IPS DF 6.9 (cell line): ENCODE measurements around the gene SPP2.

Experiments used
- DNase-seq: peaks from one replicate; pipeline ENCODE4 v3.0.0-alpha.2; 2013; ENCODE audit warnings: low read depth, low spot score
- H3K27ac ChIP-seq: one replicate; pipeline ENCODE4 v1.5.1; 2013; ENCODE audit warnings: low read length, control low read depth
- H3K27me3 ChIP-seq: 2 replicates; pipeline ENCODE4 v1.6.1; 2013; ENCODE audit warnings: mild to moderate bottlenecking, low read length; ENCODE audit not compliant: control insufficient read depth, insufficient read depth
- H3K36me3 ChIP-seq: 2 replicates; pipeline ENCODE4 v1.6.1; 2013; ENCODE audit warnings: low read length; ENCODE audit not compliant: control insufficient read depth, insufficient read depth
- H3K4me1 ChIP-seq: 2 replicates; pipeline ENCODE4 v1.6.1; 2013; ENCODE audit warnings: low read length; ENCODE audit not compliant: control insufficient read depth, insufficient read depth
- H3K4me3 ChIP-seq: 2 replicates; pipeline ENCODE4 v1.5.1; 2013; ENCODE audit warnings: mild to moderate bottlenecking, low read length
- H3K9me3 ChIP-seq: 2 replicates; pipeline ENCODE4 v1.6.1; 2013; ENCODE audit warnings: low read length, inconsistent platforms; ENCODE audit not compliant: control insufficient read depth, insufficient read depth
- WGBS: extraction: QIAGEN DNeasy Blood & Tissue Kit; methylation state at CpG from one replicate; pipeline ENCODE4 v1.1.7; 2013; ENCODE audit warnings: mixed read lengths, missing lambda C conversion rate; ENCODE audit not compliant: insufficient read length, insufficient coverage; 5-methylcytosine and 5-hydroxymethylcytosine counted together

Gene SPP2

GRCh38 chr2:234071664-234072063 is 21.2 kb downstream of the SPP2 start:
- Histone ChIP-seq H3K9me3 (no peaks in the 10 kb centered on the region), H3K4me3 (no peak overlapping the region), H3K27me3 (no peaks in the 10 kb centered on the region), H3K36me3 (no peaks in the 10 kb centered on the region), H3K27ac (no peak overlapping the region), H3K4me1 (no peaks in the 10 kb centered on the region)
- DNase-seq, result no peak
- WGBS, result no CpG with 5 or more reads among the region's 3 CpGs

DNA sequence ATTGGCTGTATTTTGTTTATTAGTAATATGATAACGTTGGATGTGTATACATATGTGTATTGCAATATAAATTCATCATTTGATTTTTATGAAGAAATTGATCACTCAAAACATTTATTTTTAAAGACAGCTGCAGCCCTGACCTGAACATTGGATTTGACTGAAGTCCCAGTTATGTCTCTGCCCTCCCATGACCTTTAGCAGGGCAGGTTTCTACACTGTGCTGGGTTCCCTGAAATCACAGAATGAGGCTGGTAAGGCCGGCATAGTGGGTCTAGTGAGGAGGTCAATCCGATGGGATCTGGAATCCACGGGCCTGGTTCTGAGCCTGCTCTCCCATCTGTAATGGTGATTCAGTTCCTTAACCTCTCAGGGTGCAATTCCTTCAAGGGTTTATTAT is 22.0 kb downstream of the SPP2 start:
- no peaks in the 10 kb centered on the region for H3K4me1 ChIP-seq
- WGBS, result no CpG with 5 or more reads among the region's 4 CpGs
- no peaks in the 10 kb centered on the region for H3K36me3 ChIP-seq

DNA sequence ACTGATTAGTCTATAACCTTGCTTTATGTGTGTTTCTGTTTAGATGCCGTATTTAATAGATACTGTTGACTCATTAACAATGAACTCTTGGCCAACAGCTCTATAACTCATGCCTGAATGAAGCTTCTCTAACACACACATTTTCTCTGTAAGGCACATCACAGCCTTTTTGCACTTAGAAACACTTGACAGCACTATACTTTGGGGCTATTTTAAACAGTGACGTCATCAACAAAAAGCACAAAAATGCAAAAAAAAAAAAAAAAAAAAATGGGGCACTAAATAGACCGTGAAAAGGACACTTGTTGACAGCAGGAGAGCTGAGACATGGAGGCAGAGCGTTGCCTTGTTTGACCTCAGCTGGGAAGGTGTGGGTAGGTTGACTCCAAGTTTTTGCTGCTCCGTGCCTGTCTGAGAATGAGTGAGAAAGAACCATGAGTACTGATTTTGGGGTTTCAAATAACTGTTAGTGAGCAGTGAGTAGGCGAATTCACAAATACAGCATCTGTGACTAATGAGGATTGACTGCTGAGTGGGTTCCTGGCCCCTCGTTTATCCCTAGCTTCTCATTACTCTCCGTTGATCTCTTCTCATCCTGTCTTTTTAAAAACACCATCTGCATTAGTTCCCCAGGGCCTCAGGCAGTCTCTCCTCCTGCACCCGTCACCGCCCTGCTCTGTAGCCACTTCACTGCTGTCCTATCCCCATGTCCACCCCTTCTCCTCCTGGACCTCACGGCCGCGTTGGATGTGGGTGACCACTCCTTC is 24.4 kb downstream of the SPP2 start:
- H3K9me3 ChIP-seq, result no peaks in the 10 kb centered on the region
- H3K4me1 ChIP-seq, result no peaks in the 10 kb centered on the region
- WGBS, result no CpG with 5 or more reads among the region's 13 CpGs
- H3K4me3 ChIP-seq, result no peak overlapping the region
- no peaks in the 10 kb centered on the region for H3K36me3 ChIP-seq
- no peak for DNase-seq
- no peak overlapping the region for H3K27ac ChIP-seq
- no peaks in the 10 kb centered on the region for H3K27me3 ChIP-seq

More for the DNA sequence above, 22.0 kb downstream of the SPP2 start:
- Histone ChIP-seq H3K27ac (no peak overlapping the region), H3K9me3 (no peaks in the 10 kb centered on the region), H3K27me3 (no peaks in the 10 kb centered on the region), H3K4me3 (no peak overlapping the region)
- DNase-seq, result no peak

DNA sequence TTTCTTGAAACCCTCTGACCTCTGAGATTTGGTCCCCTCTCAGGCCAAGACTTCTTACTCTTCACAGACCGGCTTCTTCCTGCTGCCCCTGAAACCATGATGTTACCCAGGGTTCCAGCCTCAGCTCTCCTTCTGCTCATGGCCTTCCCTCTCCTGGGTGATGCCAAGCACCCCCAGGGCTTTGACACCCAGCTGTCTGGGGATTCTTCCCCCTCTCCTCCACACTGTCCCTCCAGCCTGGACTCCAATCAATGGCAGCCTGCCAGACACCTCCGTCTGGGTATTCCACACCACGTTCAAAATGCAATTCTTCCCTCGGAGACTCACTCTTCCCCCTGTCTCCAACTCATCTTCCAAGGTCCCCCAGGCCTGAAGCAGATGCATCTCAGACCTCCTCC is 25.0 kb downstream of the SPP2 start:
- Histone ChIP-seq H3K4me1 (no peaks in the 10 kb centered on the region), H3K27ac (no peak overlapping the region), H3K4me3 (no peak overlapping the region), H3K36me3 (no peaks in the 10 kb centered on the region), H3K27me3 (no peaks in the 10 kb centered on the region), H3K9me3 (no peaks in the 10 kb centered on the region)
- no CpG with 5 or more reads among the region's 4 CpGs for WGBS
- no peak for DNase-seq

DNA sequence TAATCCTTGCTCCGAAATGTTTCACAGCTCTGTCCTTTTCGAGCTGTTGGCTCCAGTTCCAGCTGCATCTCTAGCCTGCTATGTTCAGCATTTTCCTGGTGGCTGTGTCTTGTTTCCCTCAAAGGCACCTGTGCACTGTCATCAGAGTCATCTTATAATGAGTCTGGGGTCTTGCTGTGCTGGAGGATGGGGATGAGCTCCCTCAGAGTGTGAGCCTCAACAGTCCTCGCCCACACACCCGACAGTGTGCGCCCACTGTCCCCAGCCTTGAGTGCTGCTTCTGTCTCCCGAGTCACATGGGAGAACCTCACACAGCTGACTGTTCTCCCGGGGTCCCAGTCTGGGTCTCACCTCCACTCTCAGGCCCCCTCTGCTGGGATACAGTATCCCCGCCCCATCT is 25.4 kb downstream of the SPP2 start:
- H3K4me3 ChIP-seq, result no peak overlapping the region
- H3K9me3 ChIP-seq, result no peaks in the 10 kb centered on the region
- H3K4me1 ChIP-seq, result no peaks in the 10 kb centered on the region
- H3K27me3 ChIP-seq, result no peaks in the 10 kb centered on the region
- H3K27ac ChIP-seq, result no peak overlapping the region
- DNase-seq, result no peak
- no CpG with 5 or more reads among the region's 8 CpGs for WGBS
- no peaks in the 10 kb centered on the region for H3K36me3 ChIP-seq

GRCh38 chr2:234076451-234076850 is 25.9 kb downstream of the SPP2 start:
- WGBS, result no CpG with 5 or more reads among the region's 3 CpGs
- Histone ChIP-seq H3K27me3 (no peaks in the 10 kb centered on the region), H3K4me1 (no peaks in the 10 kb centered on the region), H3K9me3 (no peaks in the 10 kb centered on the region), H3K27ac (no peak overlapping the region), H3K36me3 (no peaks in the 10 kb centered on the region), H3K4me3 (no peak overlapping the region)
- no peak for DNase-seq

GRCh38 chr2:234078129-234078528 is 27.6 kb downstream of the SPP2 start:
- Histone ChIP-seq H3K36me3 (no peaks in the 10 kb centered on the region), H3K4me3 (no peak overlapping the region), H3K4me1 (no peaks in the 10 kb centered on the region), H3K9me3 (no peaks in the 10 kb centered on the region), H3K27me3 (no peaks in the 10 kb centered on the region), H3K27ac (no peak overlapping the region)
- no CpG with 5 or more reads among the region's 2 CpGs for WGBS
- no peak for DNase-seq

GRCh38 chr2:234081970-234082822 is 31.7 kb downstream of the SPP2 start:
- no peaks in the 10 kb centered on the region for H3K27me3 ChIP-seq
- DNase-seq, result no peak
- no peak overlapping the region for H3K27ac ChIP-seq
- no CpG with 5 or more reads among the region's 15 CpGs for WGBS
- no peaks in the 10 kb centered on the region for H3K9me3 ChIP-seq
- H3K4me1 ChIP-seq, result no peaks in the 10 kb centered on the region
- no peaks in the 10 kb centered on the region for H3K36me3 ChIP-seq
- no peak overlapping the region for H3K4me3 ChIP-seq

GRCh38 chr2:234083572-234084348 is 33.3 kb downstream of the SPP2 start:
- no peaks in the 10 kb centered on the region for H3K4me1 ChIP-seq
- DNase-seq, result no peak
- WGBS, result no CpG with 5 or more reads among the region's 7 CpGs
- no peak overlapping the region for H3K4me3 ChIP-seq
- H3K27me3 ChIP-seq, result no peaks in the 10 kb centered on the region
- H3K36me3 ChIP-seq, result no peaks in the 10 kb centered on the region
- no peak overlapping the region for H3K27ac ChIP-seq
- no peaks in the 10 kb centered on the region; the same call in 1 of the 2 replicates for H3K9me3 ChIP-seq

- no peaks in the 10 kb centered on the region; the same call in 1 of the 2 replicates for H3K9me3 ChIP-seq
- no peaks in the 10 kb centered on the region for H3K27me3 ChIP-seq
- no peak overlapping the region for H3K4me3 ChIP-seq
- WGBS, result no CpG with 5 or more reads among the region's 5 CpGs
- no peak overlapping the region for H3K27ac ChIP-seq
- no peak for DNase-seq
- H3K36me3 ChIP-seq, result no peaks in the 10 kb centered on the region
- H3K4me1 ChIP-seq, result no peaks in the 10 kb centered on the region
Measured at GRCh38 chr2:234091432-234091879, 41.0 kb downstream of the SPP2 start.
